NCI-H2107 treated with DMSO at 0.1 percent for 48 hours (cell line): ENCODE results near the gene CRISP2.

Experiments used
- DNase-seq: peaks from one replicate; lab custom pipeline; 2025; ENCODE audit not compliant: unreplicated experiment; lab: John Stamatoyannopoulos, UW

CRISP2 gene

DNA sequence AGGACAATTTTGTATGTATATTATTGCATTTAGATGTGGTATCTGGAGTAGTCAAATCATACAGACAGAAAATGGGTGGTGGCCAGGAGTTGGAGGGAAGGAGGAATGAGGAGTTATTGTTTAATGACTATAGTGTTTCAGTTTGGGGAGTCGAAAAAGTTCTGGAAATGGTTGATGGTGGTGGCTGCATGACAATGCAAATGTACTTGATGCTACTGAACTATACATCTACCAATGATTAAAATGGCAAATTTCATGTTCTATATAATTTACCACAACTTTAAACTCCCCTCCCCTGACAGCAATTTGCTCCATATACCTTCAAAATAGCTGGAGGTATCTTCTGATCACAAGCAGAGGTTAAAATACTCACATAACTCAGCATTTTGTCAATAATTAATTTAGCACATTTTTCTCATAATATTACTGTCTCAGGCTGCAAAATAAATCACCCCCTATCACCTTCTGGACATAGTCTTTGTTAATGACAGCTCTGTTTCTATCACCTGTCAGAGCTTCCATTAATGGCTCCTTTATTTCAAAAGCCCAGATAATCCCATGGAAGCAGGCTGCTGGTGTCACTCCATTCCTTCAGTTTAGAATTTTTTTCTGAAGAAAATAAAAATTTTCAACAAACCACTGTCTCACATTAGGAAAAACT is 51.0 kb downstream of the CRISP2 start:
- DNase-seq, result no peak

DNA sequence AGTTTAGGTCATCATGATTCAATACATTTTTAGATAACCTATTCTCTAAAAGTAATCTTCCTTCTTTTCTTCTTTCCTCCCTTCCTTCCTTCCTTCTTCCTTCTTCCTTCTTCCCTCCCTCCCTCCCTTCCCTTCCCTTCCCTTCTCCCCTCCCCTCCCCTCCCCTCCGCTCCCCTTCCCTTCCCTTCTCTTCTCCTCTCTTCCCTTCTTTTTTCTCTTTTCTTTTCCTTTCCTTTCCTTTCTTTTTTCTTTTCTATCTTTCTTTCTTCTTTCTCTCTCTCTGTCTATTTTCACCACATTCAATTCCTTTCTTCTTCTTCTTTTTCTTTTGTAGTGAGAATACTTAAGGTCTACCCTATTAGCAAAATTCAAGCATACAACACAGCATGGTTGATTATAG is 59.4 kb downstream of the CRISP2 start:
- DNase-seq, result no peak

DNA sequence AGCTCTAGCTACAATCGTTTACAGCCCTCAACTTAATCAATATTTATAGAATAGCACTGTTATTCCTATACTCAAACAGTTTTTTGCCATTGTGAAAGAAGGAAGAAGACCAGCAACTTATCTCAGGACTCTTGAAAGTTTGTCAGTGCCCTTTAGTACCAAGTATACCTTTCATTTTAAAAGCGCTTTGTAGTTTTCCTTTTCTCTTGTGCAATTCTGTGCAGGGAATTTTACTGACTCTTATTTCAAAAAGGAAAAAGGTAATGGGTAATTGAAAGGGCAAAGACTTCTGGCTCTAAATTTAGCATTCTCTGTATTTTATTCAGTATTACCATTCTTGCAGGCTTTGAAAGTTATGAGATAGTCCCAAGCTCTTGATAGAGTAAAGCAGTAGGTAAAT is 59.9 kb downstream of the CRISP2 start:
- DNase-seq, result no peak

DNA sequence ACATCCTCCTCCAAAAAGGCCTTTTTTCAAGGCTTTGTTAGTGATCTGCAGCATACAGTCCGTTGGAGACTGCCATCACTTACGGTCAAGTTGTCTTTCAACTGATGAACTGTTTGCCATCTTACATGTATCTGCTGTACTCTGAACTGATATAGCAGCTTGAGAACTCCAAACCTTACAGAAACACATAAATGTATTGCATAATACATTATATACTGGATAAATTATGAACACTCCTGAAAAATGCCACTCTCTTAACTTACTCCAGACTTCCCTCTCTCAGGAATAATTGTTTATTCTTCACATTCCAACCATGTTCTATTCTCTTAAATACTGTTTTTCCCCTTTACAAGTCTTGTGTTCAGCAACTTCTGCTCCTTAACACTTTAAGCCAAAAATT is 62.1 kb downstream of the CRISP2 start:
- no peak for DNase-seq

DNA sequence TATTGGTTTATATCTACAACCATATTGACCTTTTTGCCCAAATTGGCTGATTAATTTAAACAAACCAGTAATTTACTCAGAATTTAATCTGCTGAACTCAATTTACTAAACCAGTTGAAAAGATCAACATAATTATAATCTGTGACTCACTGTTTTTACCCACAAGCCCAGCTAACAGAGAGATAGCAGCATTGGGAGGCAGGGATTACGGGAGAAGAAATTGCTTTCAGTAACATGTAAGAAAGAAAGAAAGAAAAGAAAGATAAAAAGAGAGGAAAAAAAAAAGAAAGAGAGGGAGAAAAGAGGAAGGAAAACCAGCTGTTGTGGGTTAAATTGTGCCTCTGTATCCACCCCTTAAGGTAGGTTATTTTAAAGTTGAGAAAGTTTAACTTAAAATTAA is 63.4 kb downstream of the CRISP2 start:
- DNase-seq, result no peak

DNA sequence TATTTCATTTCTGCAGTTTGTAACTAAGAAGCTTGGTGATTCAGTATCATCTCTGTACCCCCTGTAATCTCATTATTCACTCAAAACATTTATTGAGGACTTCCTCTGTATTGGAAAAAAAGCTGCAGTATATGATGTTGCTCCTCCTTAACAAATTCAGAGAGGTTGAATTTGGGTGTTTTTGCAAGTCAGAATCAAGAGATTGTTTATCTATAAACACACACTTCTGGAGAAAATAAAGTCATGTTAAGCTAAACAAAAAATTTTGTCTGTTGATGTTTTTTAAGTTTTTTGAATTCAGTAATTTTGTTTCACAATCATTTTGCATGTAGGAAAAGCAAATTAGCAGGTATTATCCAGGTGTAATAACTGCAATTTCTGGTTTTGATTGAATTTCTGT is 65.3 kb downstream of the CRISP2 start:
- no peak for DNase-seq

DNA sequence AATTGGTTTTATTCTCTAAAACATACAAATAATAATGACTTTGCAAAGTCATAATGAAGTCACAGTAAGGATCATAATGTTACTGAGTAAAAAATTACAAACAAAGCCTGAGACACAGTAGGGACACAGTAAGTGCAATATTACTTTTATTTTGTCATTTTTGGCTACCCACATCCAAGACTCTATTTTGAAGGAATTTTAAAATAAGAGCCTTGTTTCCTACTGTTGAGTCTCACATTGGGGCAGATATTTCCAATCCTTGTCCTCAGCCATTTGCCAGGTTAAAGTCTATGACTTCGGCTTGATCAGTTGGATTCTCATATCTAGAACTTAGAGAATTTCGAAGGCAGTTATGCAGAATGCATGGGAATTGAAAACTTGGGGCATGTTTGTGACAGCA is 65.9 kb downstream of the CRISP2 start:
- DNase-seq, result no peak

DNA sequence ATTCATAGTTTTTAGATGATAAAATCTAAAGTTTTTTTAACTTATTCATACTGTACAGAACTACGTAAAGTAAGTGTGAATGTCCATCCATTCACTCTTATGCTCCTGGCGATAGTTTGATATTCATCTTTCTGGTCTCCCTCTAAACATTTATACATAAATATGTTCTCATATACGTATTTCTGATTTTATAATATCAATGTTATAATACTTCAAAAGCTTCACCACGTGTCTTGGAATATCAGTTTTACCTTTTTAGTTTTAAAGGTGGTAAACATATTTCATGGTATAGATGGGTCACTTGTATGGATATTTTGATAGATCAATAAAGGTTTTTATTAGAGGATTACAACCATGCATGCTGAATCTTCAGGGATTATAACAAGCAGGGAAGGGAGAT is 66.4 kb downstream of the CRISP2 start:
- DNase-seq, result no peak

DNA sequence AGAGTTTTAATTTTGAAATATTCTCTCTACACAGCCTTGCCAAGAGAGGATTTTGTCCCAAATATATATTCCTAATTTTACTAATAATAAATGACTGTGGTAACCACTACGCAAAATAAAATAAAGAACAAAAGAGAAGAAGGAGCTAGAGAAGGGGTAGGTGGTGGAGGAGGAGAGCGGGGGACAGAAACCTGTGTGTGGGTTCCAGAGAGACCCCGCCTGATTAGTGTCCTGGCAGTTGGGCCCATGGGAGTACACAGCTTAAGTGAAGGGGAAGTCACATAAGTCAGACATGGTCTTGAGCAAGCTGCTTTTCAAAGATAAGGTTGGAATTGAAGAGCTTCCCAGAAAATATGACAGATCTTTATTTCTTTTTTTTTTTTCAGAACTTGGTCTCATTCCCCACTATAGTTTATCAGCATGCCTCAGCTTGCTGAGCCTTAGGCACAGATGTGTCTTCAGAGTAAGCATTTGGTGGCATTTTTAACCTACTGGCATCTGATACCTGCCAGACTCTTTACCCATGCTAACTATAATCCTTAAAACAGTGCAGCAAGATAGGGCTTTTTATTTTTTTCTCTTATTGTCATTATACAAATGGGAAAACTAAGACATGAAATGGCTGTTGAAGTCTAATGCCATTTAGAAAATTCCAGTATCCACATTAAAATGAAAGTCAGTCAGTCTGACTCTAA is 67.1 kb downstream of the CRISP2 start:
- no peak for DNase-seq

DNA sequence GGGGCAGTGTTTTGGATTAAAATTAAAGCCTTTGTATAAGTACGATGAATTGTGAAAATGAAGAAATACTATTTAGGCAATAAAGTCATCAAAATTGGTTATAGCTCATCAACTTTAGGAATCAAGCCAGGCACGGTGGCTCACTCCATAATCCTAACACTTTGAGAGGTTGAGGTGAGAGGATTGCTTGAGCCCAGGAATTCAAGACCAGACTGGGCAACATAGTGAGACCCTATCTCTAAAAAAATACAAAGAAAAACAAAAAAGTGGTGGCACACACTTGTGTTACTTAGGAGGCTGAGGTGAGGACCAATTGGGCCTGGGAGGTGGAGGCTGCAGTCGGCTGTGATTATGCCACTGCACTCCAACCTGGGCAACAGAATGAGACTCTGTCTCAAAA is 68.2 kb downstream of the CRISP2 start:
- DNase-seq, result no peak
